Measurements from ENCODE around the gene ARL17B.
A peak's percentile ranks its signal among the peaks of the same experiment; 100 is the strongest.
"Not testable (repeated sequence)": the region's sequence is repeated elsewhere in the genome, so short reads cannot be mapped to it uniquely, and the experiment has no call there.

Gene ARL17B

GRCh38 chr17:46294831-46295230, 66.7 kb downstream of the ARL17B start, which contains the start of gene LRRC37A:
LRRC37A (plus strand) TSS chr17:46295131; CDS start chr17:46295134, 3 bp downstream.
- not testable (repeated sequence) for H3K4me3 ChIP-seq (ENCODE audit: low read depth, low read length); DNase-seq (ENCODE audit: low read depth)

- not testable (repeated sequence) for H3K4me3 ChIP-seq (ENCODE audit: low read depth, low read length); DNase-seq (ENCODE audit: low read depth)
Observed at GRCh38 chr17:46291618-46292017, 69.9 kb downstream of the ARL17B start.

GRCh38 chr17:46290906-46291546, 70.5 kb downstream of the ARL17B start:
- not testable (repeated sequence) for H3K4me3 ChIP-seq (ENCODE audit: low read depth, low read length)
- peak; percentile 90 for DNase-seq (ENCODE audit: low read depth)

GRCh38 chr17:46287587-46287986, 74.0 kb downstream of the ARL17B start:
- H3K4me3 ChIP-seq (ENCODE audit: low read depth, low read length); DNase-seq (ENCODE audit: low read depth): not testable (repeated sequence)

- not testable (repeated sequence) for H3K4me3 ChIP-seq (ENCODE audit: low read depth, low read length)
- peak; percentile 72 for DNase-seq (ENCODE audit: low read depth)
- TF ChIP-seq CTCF (IDR thresholded peaks at IDR 0.05; ENCODE audit: low read depth, low read length, missing control alignments) = peak; percentile 71
Observed at GRCh38 chr17:46286764-46287221, 74.8 kb downstream of the ARL17B start.

- H3K4me3 ChIP-seq (ENCODE audit: low read depth, low read length); DNase-seq (ENCODE audit: low read depth): not testable (repeated sequence)
Observed at GRCh38 chr17:46285500-46285899, 76.1 kb downstream of the ARL17B start.

GRCh38 chr17:46284467-46284866, 77.1 kb downstream of the ARL17B start:
- not testable (repeated sequence) for H3K4me3 ChIP-seq (ENCODE audit: low read depth, low read length); DNase-seq (ENCODE audit: low read depth)

- not testable (repeated sequence) for DNase-seq (ENCODE audit: low read depth); H3K4me3 ChIP-seq (ENCODE audit: low read depth, low read length)
Observed at GRCh38 chr17:46282635-46283034, 78.9 kb downstream of the ARL17B start.

- DNase-seq (ENCODE audit: low read depth); H3K4me3 ChIP-seq (ENCODE audit: low read depth, low read length): not testable (repeated sequence)
Observed at GRCh38 chr17:46281336-46281735, 80.2 kb downstream of the ARL17B start.

GRCh38 chr17:46276728-46277479, 84.7 kb downstream of the ARL17B start:
- not testable (repeated sequence) for H3K4me3 ChIP-seq (ENCODE audit: low read depth, low read length); DNase-seq (ENCODE audit: low read depth)

- no peak for TF ChIP-seq CTCF (IDR thresholded peaks at IDR 0.05; ENCODE audit: low read depth, low read length, missing control alignments)
- H3K4me3 ChIP-seq (ENCODE audit: low read depth, low read length) = no peak overlapping the region
- no peak for DNase-seq (ENCODE audit: low read depth)
Observed at GRCh38 chr17:46274238-46274637, 87.3 kb downstream of the ARL17B start.

GRCh38 chr17:46273541-46274236, 87.9 kb downstream of the ARL17B start:
- TF ChIP-seq CTCF (IDR thresholded peaks at IDR 0.05; ENCODE audit: low read depth, low read length, missing control alignments) = no peak
- DNase-seq (ENCODE audit: low read depth) = no peak
- H3K4me3 ChIP-seq (ENCODE audit: low read depth, low read length) = no peak overlapping the region

Data from GM12864 (cell line).